ENCODE measurements around the gene RAD51AP1.
A peak's percentile ranks its signal among the peaks of the same experiment; 100 is the strongest.

GRCh38 chr12:4579305-4580102, 40.8 kb downstream of the RAD51AP1 start:
- TF ChIP-seq CTCF (IDR thresholded peaks at IDR 0.05) (peak in 4 of 12 donors; percentile 13 to 35 (median 28)), POLR2A (IDR thresholded peaks at IDR 0.05) (no peak)
